ENCODE measurements around the gene GNG7.
"Not testable (repeated sequence)": the region's sequence is repeated elsewhere in the genome, so short reads cannot be mapped to it uniquely, and the experiment has no call there.

The GNG7 gene

DNA sequence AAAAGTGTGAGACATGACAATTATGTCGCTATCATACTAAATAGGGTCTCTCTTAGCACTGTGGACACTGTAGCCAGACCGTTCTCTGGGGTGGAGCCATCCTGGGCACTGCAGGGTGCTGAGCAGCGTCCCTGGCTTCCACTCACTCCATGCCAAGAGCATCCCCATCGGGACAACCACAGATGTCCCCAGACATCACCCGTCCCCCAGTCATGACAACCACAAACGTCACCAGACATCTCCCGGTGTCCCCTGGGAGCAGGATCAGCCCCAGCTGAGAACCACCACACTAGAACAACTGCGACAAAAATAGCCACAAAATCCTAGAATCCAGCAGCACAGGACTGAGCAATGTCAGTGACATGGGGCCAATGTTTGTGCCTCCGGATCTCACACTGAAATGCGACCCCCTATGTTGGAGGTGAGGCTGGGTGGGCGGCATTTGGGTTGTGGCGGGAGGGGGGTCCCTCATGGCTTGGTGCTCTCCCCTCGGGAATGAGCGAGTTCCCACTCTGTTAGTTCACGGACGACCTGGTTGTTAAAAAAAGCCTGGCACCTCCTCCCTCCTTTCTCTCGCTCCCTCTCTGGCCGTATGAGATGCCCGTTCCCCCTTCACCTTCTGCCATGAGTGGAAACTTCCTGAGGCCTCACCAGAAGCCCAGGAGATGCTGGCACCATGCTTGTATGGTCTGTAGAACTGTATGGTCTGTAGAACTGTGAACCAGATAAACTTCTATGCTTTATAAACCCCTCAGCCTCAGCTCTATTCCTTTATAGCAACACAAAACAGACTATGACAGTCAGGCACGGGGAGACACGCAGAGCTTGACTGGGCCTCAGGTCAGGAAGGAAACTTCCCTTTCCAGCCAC, 132.7 kb downstream of the GNG7 start:
- no peak for DNase-seq

DNA sequence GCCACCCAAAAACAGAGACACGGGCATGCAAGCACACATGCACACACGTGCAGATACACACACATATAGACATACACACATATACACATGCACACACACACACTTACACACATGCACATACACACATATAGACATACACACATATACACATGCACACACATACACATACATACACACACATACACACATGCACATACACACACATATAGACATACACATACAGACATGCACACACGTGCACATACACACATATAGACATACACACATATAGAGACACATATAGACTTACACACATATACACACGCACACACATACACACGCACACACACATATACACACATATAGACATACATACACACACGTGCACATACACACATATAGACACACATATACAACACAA, 134.5 kb downstream of the GNG7 start:
- no peak for DNase-seq

DNA sequence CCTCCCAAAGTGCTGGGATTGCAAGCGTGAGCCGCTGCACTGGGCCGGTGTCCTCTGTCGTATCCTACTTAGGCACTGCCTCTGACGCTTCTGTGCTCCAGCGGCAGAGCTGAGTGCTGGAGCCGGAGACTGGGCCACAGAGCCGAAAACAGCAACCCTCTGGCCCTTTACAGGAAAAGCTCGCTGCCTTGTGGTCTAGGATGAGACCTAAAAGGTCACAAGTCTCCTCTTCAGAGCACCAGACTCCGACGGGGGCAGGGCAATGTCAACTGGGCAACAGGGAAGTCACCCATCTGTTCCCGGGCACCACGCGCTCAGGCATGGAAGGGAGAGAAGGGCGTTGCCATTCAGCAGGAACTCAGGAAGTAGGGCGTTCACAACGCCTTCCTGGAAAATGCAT, 134.9 kb downstream of the GNG7 start:
- no peak for DNase-seq

DNA sequence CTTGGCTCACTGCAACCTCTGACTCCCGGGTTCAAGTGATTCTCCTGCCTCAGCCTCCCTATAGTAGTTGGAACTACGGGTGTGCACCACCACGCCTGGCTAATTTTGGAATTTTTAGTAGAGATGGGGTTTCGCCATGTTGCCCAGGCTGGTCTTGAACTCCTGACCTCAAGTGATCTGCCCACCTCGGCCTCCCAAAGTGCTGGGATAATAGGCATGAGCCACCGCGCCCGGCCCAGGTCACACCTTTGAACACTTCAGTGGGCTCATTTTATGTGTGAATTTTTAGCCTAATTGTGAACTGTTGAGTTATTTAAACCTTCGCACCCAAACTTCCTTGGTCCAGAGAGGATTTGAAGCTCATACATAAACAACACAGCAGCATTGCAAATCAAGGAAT, 138.9 kb downstream of the GNG7 start:
- DNase-seq, result not testable (repeated sequence)

DNA sequence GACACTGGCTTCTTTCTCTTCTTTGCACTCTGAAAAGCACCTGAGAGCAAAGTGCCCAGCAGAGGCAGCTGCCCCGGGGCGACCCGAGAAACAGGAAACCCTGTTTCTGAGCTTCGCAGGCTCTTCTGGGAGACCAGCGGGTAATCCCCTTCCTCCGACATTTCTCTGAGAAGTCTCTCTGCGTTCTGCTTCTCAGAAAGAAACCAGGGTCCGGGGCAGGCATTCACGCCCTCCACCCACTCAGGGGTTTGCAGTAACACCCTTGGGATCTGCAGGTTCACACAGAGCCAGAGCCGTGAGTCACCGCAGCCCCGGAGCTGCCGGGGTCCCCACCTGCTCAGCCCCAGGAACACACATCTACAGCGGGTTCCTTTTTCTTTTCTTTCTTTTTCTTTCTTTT, 140.6 kb downstream of the GNG7 start:
- no peak for DNase-seq

DNA sequence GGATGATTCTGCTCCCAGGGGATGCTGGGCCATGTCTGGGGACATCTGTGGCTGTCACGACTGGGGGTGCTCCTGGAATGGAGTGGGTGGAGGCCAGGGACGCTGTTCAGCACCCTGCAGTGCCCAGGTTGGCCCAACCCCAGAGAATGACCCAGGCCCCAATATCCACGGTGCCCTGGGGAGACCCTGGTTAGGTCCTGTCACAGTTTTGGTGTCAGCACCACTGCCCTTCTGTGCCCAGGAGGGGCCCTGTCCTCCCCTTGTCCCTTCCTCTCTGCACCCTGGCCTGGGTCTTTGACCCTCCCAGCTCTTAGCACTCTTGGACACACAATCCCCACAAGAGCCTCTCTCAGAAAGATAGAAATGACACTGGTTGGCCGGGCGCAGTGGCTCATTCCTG, 141.3 kb downstream of the GNG7 start:
- DNase-seq, result no peak

DNA sequence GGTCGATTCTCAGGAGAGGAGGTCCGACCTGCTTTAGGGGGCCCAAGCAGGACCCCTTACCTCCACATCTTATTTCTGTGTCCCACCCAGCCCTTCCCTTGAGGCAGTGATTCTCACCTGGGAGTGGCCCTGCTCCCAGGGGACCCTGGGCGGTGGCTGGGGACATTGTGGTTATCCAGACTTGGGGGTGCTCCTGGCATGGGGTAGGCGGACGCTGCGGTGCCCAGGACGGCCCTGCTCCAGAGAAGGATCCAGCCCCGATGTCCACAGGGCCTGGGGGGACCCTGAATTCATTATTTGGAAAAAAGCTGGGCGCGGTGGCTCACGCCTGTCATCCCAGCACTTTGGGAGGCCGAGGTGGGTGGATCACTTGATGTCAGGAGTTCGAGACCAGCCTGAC, 142.1 kb downstream of the GNG7 start:
- no peak for DNase-seq

DNA sequence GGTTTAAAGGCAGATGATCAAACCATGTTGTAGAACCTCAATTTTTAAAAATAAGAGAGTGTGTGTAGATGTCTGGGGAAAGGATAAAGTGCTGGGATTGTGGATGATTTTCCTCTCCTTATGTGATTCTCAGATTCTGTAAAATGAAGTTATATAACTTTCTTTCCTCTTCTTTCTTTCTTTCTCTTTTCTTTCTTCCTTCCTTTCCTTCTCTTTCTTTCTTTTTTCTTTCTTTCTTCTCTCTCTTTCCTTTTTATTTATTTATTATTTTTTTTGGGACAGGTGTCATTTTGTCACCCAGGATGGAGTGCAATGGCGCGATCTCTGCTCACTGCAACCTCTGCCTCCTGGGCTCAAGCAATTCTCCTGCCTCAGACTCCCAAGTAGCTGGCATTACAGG, 144.0 kb downstream of the GNG7 start:
- DNase-seq, result no peak

DNA sequence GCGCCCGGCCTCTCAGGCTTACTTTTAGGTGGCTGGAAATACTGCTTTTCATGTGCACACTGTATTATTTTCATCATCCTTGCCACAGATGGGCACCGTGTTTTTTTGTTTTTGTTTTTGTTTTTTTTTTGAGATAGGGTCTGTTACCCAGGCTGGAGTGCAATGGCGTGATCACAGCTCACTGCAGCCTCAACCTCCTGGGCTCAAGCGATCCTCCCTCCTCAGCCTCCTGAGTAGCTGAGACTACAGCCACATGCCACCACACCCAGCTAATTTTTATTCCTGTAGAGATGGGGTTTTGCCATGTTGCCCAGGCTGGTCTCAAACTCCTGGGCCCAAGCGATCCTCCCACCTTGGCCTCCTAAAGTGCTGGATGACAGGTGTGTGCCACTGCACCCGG, 144.4 kb downstream of the GNG7 start:
- not testable (repeated sequence) for DNase-seq

DNA sequence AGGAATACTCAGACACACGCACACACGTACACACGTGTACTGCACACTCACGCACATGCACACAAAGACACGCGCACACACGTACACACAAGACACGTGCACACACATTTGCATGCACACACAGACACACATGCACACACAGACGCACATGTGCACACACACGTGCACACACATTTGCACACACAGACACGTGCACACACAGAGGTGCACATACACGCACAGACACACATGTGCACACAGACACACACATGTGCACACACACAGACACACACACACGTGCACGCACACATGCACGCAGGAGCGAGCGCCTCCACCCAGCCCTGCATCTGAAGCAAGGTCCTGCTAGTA, 145.4 kb downstream of the GNG7 start:
- DNase-seq, result no peak

DNA sequence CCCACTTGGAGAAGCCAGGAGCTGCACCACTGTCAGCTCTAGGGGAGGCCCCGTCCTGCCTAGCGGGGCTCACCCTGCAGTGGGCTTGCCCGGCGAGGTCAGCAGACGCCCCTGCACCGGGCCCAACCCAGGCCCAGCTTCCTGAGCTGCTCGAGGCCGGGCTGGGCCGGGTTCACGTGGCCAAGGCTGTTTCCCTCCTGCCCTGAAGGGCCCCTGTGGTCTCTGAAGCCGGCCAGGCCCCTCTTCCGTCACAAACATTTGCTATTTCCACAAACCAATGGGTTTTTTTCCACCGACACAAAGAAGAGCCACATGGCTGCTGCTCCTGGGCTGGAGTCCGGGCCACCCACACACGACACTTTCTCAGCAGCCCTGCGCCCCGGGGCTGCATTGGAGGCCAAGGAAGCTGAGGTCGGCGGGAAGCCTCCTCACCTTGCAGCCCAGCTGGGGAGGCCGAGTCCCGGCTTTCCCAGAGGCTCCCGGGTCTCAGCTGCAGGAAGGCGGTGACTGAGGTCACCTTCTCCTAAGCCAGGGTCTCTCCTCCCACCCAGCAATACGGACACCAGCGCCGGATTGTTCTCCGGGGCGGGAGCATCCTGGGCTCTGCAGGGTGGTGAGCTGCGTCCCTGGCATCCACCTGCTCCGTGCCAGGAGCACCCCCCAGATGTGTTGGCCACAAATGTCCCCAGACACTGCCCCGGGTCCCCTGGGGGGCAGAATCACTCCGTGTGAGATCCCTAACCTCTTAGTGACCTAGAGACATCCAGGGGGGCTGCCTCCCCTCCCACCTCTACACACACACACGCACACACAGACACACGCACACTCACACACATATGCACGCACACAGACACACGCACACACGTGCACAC, 146.0 kb downstream of the GNG7 start:
- DNase-seq, result no peak

DNA sequence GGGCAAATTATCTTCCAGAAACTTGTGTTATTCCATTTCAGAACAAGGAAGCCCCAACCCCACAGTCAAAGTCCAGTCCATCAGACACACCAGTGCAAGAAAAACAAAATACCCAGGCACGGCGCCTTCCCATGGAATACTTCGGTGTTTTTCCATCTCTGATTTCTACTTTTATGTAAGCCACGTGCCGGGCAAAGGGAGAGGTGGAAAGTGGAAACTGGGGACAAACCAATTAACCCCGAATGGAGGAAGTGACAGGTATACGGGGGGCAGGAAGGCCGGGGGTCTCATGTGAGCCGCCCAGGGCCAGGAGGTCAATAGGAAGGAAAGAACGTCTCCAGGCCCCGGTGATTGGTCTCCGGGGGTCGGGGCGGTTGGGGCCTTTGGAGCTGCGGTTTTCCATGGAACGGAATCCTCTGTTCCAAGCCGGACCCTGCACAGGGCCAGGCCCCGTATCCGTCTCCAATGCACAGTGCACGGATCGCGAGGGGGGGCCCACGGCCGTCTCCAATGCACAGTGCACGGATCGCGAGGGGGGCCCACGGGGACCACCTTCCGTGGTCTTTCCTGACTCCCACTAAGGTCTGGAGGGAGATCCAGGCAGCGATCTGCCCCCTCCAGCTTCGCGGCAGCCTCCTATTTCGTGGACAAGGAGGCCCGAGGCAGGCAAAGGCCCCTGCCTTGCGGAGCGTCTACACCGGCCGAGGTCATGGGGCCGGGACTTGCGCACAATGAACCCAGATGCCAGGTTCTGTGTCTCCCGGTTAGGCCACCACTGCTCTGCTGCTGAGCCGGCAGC, 146.9 kb downstream of the GNG7 start:
- no peak for DNase-seq

DNA sequence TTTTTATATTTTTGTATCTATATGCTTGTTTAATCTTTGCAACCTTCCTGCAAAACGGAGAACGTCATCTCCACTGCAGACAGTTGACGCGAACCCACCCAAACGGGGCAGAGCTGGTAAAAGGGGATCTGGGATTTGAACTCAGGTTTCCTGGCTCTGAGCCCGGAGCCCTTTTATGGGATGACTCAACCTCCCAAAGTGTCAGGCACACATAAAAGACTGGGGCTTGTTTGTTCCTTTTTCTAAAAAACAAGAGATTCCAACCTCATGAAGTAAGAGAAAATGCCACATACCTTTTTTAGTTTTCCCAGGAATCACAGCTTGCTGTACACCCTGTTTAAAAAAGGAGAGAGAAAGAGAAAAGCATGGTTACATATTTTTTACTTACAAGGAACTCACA, 147.6 kb downstream of the GNG7 start:
- no peak for DNase-seq

DNA sequence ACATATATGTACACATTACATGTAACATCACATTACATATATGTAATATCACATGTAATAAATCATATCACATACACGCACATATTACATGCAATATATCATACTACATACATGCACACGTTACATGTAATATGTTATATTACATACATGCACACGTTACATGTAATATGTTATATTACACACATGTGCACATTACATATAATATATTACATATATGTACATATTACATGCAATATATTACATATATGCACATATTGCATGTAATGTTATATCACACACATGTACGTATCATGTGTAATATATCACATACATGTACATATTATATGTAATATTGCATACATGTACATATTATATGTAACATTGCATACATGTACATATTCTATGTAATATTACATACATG, 149.0 kb downstream of the GNG7 start:
- no peak for DNase-seq

DNA sequence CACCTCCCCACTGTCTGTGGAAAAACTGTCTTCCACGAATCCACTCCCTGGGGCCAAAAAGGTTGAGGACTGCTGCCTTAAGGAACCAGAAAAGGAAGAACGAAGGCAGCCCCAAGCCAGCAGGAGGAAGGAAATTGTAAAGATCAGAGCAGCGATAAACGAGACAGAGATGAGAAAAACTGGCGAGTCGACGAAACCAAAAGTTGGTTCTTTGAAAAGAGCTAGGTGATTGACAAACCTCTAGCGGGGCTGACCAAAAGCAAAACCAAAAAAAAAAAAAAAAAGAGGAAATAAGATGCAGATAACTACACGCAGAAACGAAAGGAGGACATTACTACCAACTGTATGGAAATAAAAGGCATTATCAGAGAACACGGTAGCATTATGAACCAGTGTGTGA, 149.6 kb downstream of the GNG7 start:
- no peak for DNase-seq

DNA sequence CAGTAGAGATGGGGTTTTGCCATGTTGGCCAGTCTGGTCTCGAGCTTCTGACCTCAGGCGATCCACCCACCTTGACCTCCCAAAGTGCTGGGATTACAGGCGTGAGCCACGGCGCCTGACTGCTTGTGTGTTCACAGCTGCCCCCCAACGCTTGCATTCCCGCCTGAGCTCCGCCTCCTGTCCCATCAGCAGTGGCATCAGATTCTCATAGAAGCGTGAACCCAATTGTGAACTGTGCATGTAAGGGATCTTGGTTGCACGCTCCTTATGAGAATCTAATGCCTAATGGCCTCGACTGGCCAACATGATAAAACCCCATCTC, 150.7 kb downstream of the GNG7 start:
- no peak for DNase-seq

DNA sequence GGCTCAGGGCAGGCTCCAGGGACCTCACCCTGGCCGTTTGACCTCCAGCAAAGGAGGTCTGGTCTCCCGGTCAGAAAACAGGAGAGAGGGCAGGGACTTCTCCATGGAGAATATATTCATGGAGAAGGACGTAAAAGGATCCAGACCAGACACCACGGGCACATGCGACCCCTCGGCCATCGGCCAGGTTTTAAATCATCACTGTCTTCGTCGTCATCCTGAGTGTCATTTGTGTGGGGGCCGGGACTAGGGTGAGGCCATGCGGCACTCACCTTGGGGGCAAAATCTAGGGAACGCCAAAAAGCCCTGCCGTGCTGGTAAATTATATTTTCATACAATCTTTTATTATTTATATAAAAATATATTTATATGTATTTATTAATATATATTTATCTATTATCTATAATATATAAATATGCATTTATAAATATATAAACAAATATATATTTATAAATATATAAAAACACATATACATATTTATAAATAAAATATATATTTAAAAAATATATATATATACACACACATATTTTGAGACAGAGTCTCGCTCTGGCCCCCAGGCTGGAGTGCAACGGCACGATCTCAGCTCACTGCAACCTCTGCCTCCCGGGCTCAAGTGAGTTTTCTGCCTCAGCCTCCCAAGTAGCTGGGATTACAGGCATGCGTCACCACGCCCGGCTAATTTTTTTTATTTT, 151.2 kb downstream of the GNG7 start:
- DNase-seq, result no peak

DNA sequence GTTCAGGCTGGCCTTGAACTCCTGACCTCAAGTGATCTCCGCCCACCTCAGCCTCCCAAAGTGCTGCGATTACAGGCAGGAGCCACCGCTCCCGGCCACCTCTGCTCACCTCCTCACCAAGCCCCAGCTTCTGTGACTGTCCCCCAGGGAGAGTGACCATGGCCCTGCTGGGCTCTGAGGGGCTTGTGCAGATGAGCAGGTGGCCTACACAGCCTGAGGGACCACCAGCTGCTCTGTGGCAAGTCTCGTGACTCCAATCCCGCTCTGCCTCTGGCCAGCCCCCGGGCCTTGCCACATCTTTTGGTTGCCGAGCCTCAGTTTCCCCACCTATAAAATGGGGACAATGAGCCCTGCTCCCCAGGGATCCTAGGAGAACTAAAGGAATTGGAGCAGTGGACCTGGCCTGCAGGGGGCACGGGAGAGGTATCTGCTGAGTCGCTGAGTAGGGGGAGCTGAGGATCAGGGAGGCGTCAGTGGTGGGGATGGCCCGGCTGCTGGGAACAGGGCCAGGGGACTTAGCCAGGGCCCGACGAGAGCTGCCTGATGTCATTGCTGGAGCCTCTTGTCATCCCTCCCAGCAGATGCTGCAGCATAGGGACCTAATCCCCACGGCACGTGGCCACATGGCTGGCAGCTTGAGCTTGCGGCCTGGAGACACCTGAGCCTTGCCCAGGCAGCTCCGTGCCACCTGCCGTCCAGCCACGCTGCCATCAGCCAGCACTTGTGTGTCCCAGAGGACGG, 151.9 kb downstream of the GNG7 start:
- DNase-seq, result peak; percentile 8

DNA sequence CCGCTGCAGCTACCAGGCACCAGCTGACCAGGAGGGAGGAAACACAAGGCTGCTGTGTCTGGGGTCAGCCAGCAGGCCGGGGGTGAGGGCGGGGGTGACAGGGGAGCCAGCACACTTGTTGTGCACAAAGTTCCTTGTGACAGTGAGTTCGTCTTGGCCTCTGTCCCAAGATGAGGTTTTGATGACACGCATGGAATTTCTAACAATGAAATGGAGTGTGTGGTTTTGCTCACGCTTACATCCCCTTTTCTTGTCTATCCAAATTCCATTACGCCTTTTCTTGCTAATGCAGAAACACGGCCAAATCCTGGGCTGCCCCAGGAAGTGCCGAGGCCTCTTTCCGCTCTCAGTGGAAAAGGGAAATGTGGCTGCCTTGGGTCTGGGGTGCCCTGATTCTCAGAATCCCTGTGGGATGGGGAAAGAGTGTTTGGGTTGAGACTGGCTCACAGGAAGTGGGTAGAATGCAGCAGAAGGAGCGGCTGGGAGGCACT, 152.7 kb downstream of the GNG7 start:
- no peak for DNase-seq

DNA sequence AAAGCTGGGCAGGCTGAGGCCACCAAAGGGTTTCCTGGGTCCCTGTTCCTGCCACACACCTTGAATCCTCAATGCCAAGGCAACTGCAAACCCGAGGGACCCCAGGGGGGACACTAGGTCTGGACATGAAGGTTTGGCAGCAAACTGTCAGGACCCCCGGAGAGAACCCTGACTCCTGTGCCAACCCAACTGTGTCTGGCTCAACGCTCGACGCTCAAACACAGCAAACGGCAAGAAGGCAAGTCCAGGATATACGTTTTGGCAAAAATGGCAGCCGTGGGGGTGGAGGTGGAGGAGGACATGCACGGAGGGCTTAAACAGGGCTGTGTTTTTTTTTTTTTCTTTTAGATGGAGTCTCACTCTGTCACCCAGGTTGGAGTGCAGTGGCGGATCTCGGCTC, 153.5 kb downstream of the GNG7 start:
- DNase-seq, result no peak

DNA sequence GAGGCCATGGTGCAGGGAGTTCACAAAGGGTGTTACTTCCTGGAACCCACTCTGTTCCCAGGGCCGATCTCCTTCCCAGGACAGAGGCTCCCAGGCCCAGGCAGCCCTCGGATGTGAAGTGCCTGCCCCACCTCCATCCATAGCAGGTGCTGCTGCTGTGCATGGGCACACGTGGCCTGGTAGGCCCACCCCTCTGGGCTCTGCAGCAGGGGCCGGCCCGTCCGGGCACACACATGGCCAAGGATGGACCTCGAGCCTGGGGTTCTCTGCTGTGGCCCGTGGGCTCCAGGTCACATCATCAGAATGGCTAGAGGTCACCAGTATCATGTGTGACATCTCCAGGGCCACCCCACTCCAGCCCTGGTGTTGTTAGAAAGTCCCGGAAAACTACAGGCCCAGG, 154.8 kb downstream of the GNG7 start:
- no peak for DNase-seq

DNA sequence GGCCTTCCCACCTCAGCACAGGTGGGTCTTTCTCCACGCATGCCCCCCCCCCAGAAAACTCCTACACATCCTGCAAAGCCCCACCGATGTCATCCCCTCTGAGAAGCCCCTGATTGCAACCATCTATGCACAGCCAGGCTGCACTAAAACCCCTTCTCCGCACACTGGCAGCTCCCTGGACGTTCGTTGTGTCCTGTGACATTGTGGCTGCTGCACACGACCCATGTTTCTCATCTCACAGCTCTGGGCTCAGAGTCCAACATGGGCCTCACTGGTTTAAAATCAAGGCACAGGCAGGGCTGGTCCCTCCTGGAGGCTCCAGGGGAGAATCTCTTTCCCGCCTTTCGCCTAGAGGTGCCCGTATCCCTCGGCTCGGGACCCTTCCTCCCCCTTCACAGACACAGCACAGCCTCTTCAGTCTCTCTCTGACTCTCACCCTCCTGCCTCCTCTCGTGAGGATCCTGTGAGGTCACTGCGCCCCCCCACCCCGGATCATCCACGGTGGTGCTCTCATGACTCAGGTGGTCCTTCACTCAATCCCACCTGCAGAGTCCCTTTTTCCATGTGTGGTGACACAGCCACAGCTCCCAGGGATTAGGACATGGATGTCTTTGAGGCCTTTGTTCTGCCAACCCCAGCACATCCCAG, 155.3 kb downstream of the GNG7 start:
- DNase-seq, result no peak

All from NCI-H774 (cell line).